GM12872 (cell line): Measurements from ENCODE around the gene ESPNL.

Source experiments
- TF ChIP-seq, protein P1 (sequence below): IDR thresholded peaks from 3 replicates; pipeline ENCODE4 v1.5.1; 2011; ENCODE audit warnings: low read depth, mild to moderate bottlenecking, low read length, moderate library complexity; ENCODE audit not compliant: insufficient read depth

The ESPNL gene

DNA sequence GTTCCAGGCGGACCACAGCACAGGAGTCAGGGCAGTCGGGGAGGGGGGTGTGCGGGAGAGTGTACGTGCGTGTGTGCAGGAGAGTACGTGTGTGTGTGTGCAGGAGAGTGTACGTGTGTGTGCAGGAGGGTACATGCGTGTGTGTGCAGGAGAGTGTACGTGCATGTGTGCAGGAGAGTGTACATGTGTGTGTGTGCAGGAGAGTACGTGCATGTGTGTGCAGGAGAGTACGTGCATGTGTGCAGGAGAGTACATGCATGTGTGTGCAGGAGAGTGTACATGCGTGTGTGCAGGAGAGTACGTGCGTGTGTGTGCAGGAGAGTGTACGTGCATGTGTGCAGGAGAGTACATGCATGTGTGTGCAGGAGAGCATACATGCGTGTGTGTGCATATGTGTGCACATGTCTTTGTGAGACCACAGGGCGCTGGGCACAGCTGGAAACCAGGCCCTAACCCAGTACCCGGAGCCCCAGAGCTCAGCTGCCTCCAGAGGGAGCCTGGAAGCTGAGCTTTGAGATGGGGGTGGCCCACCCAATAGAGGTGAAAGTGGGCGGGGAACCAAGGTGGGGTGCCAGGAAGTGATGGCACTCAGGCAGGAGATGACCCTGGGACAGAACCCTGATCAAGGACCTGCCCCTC lies 24.5 kb downstream of the ESPNL start:
- TF ChIP-seq, protein P1, sequence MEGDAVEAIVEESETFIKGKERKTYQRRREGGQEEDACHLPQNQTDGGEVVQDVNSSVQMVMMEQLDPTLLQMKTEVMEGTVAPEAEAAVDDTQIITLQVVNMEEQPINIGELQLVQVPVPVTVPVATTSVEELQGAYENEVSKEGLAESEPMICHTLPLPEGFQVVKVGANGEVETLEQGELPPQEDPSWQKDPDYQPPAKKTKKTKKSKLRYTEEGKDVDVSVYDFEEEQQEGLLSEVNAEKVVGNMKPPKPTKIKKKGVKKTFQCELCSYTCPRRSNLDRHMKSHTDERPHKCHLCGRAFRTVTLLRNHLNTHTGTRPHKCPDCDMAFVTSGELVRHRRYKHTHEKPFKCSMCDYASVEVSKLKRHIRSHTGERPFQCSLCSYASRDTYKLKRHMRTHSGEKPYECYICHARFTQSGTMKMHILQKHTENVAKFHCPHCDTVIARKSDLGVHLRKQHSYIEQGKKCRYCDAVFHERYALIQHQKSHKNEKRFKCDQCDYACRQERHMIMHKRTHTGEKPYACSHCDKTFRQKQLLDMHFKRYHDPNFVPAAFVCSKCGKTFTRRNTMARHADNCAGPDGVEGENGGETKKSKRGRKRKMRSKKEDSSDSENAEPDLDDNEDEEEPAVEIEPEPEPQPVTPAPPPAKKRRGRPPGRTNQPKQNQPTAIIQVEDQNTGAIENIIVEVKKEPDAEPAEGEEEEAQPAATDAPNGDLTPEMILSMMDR = no peak

DNA sequence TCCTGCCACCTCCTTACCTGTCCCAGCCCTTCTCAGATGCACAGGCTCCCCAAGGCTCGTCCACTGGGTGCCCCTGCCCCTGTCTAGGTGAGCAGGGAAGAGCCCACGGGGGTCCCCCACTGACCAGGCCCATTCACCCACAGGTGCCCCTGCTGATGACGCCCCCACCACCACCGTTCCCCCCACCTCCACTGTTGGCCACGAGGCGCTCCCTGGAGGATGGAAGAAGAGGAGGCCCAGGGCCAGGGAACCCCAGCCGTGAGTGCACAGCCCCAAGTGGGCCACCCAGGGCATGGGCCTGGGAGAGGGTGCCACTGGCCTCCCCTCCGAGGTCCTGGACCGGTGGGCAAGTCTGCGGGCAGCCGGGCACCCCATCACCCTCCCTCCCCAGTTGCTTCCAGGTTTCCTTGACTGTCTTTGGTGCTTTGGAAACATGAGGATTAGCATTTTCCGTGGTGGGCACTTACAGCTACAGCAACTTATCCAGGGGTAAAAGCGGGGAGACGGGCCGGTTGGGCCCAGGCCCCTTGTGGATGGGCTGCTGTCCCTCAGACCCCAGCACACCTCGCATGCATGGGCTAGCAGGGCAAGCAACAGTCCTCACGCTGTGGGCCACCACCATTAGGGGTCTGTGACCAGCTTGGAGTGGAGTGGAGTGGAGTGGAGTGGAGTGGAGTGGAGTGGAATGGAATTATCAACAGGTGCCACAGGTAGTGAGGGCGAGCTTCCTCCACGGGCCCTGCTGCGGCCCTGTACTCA lies 25.2 kb downstream of the ESPNL start:
- TF ChIP-seq, protein P1 = no peak

DNA sequence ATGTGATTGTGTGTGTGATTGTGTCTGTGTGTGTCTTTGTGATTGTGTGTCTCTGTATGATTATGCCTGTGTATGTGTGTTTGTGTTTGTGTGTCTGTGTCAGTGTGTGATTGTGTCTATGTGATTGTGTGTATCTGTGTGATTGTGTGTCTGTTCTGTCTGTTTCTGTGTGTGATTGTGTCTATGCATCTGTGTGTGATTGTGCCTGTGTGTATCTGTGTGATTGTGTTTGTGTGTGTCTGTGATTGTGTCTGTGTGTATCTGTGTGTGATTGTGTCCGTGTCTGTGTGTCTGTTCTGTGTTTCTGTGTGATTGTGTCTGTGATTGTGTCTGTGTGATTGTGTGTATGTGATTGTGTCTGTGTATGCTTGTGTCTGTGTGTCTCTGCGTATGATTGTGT lies 26.2 kb downstream of the ESPNL start:
- TF ChIP-seq, protein P1 = no peak

DNA sequence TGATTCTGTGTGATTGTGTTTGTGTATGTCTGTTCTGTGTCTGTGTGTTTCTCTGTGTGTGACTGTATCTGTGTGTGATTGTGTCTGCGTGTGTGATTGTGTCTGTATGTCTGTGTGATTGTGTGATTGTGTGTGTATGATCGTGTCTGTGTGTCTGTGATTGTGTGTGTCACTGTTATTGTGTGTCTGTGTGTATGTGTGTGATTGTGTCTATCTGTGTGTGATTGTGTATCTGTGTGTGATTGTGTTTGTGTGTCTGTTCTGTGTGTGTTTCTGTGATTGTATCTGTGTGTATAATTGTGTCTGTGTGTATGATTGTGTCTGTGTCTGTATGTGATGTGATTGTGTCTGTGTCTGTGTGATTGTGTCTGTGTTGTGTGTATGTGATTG lies 26.6 kb downstream of the ESPNL start:
- TF ChIP-seq, protein P1 = no peak

DNA sequence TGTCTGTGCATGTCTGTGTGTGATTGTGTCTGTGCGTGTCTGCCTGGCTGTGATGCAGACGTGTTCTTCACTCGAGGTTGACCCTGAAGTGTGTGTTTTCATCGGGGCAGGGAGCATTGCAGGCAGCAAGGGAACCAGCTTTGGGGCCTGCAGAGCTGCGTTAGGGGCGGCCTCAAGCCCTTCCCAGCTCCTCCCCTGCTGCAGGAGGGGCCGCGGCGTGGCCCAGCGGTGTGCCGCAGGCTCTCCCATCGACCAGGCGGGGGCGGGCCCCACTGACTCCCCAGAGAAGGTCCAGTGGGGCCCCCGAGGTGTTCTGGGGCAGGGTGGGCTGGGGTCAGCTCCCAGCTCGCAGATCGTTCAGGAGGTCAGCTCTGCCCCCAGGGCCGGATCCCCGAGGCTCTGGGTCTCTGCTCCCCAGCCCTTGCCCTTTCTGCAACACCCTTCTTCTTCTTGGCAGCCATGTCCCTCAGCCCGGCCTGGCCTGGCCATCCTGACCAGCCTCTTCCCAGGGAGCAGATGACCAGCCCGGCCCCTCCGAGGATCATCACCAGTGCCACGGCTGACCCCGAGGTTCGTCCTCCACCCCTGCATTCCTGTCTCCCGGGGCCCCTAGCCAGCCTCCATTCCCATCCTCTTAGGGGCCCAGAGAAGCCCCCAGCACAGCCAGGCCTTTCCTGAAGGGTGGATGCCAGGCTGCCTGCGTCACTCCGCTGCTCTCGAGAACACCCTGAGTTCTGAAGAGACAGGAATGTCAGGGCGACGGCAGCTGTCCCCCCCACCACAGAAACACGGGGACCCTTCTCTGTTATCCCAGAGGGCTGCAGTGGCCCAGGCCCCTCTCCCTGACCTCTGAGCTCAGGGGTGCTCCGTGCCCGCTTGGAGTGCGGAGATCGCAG lies 27.3 kb downstream of the ESPNL start:
- TF ChIP-seq, protein P1 = no peak

DNA sequence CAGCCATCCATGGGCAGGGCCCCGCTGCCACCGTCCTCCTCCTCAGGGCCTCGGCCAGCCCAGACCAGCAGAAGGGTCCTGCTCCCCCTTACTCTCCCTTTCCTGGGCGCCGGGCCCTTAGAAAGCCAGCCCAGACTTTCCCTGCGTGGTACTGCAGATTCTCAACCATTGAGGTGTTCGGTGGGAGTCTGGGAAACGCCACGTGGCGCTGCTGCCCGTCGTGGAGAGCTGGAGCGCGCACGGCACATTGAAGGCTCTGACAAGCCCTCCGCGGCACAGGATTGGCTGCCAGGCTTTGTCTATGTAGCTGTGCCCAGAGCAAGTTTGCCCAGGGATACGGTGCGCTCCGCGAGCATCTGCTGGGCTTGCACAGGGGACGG lies 27.9 kb downstream of the ESPNL start:
- TF ChIP-seq, protein P1 = no peak

DNA sequence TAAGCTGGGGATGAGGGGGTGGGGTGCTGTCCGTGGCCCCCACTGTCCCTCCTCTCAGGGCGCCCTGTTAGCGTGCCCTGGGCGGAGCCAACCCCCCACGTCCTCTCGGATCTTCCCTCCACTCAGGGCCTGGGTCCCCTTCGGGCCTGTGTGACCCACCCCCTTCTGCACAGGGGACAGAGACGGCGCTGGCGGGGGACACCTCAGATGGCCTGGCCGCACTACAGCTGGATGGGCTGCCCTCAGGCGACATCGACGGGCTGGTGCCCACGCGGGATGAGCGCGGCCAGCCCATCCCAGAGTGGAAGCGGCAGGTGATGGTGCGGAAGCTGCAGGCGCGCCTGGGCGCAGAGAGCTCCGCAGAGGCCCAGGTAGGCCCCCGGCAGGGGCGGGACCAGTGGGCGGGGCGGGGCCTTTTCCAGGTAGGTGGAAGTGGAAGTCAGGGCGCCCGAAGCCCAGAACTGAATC lies 28.4 kb downstream of the ESPNL start:
- TF ChIP-seq, protein P1 = no peak
